ENCODE results near the gene CCDC188. TPM values are rescaled to one million over a fixed set of nuclear protein-coding genes. Genes with fewer than 3 reads are reported as not detected.

CCDC188 gene
- total and polyA plus RNA-seq, 2 donors (not counting 1 experiment from before 2014, with no cell fraction given): not detected

- ATAC-seq (ENCODE audit: low read depth) (no peak), DNase-seq (no peak)
- H3K27me3 ChIP-seq (replicated peaks in 1 of 4; ENCODE audit: control extremely low read depth in 1 of 4, control insufficient read depth in 3 of 4, insufficient read depth in 4 of 4, low read length in 3 of 4): no peaks in the 10 kb centered on the region
- no peak overlapping the region for H2AFZ ChIP-seq (ENCODE audit: insufficient read depth, low read depth, low read length, poor library complexity, severe bottlenecking)
- H3K9me3 ChIP-seq (ENCODE audit: control extremely low read depth in 1 of 3, control insufficient read depth in 2 of 3, insufficient read depth in 1 of 3, low read length in 2 of 3): no peaks in the 10 kb centered on the region
- intact Hi-C loops (cut with micrococcal nuclease): no loop called here
- H3K4me2 ChIP-seq (replicated peaks; ENCODE audit: low read depth, low read length, poor library complexity, severe bottlenecking): no peak overlapping the region
- no peak overlapping the region for H3K4me3 ChIP-seq (ENCODE audit: control extremely low read depth in 1 of 5, extremely low read depth in 1 of 5, insufficient read depth in 1 of 5, low read depth in 2 of 5, low read length in 4 of 5)
- no peaks in the 10 kb centered on the region for H3K79me2 ChIP-seq (ENCODE audit: control insufficient read depth, insufficient read depth, low read length)
- H3K9me3 Mint-ChIP-seq (ENCODE audit: insufficient read depth): no peaks in the 10 kb centered on the region
- no peak overlapping the region for H3K9ac ChIP-seq (ENCODE audit: low read length)
- H3K27ac Mint-ChIP-seq: no peak overlapping the region
- no peaks in the 10 kb centered on the region for H3K4me1 ChIP-seq (ENCODE audit: control insufficient read depth in 2 of 2, insufficient read depth in 2 of 2, low read length in 2 of 2)
- no peaks in the 10 kb centered on the region for H3K27me3 Mint-ChIP-seq
- ChIA-PET POLR2A (no interaction called here), CTCF (no interaction called here)
- no peak overlapping the region for H3K27ac ChIP-seq (ENCODE audit: low read length in 2 of 2)
- WGBS (ENCODE audit: insufficient coverage): 94% methylated on average over 8 of the region's 10 CpGs
- H3K4me1 Mint-ChIP-seq: no peaks in the 10 kb centered on the region
- no peak overlapping the region for H3K4me3 Mint-ChIP-seq
- no peaks in the 10 kb centered on the region for H4K20me1 ChIP-seq (ENCODE audit: control insufficient read depth, insufficient read depth, low read length, poor library complexity, severe bottlenecking)
- no peak for TF ChIP-seq EZH2 (IDR thresholded peaks at IDR 0.05; ENCODE audit: borderline replicate concordance, insufficient read depth, low read depth, low read length, poor library complexity, severe bottlenecking)
- no peak for TF ChIP-seq CTCF (IDR thresholded peaks at IDR 0.05)
- H3K36me3 ChIP-seq (replicated peaks in 1 of 2; ENCODE audit: control extremely low read depth in 1 of 2, control insufficient read depth in 1 of 2, extremely low read depth in 1 of 2, insufficient read depth in 2 of 2, low read length in 1 of 2): no peaks in the 10 kb centered on the region
Observed at GRCh38 chr22:20178915-20179227, 28.0 kb upstream of the CCDC188 start.

GRCh38 chr22:20178075-20178914 lies 27.4 kb upstream of the CCDC188 start:
- no peaks in the 10 kb centered on the region for H3K27me3 ChIP-seq (replicated peaks in 1 of 4; ENCODE audit: control extremely low read depth in 1 of 4, control insufficient read depth in 3 of 4, insufficient read depth in 4 of 4, low read length in 3 of 4)
- CTCF ChIA-PET: no interaction called here
- no peak for TF ChIP-seq EZH2 (IDR thresholded peaks at IDR 0.05; ENCODE audit: borderline replicate concordance, insufficient read depth, low read depth, low read length, poor library complexity, severe bottlenecking)
- no peak for TF ChIP-seq CTCF (IDR thresholded peaks at IDR 0.05)
- H3K36me3 ChIP-seq (replicated peaks in 1 of 2; ENCODE audit: control extremely low read depth in 1 of 2, control insufficient read depth in 1 of 2, extremely low read depth in 1 of 2, insufficient read depth in 2 of 2, low read length in 1 of 2): no peaks in the 10 kb centered on the region
- WGBS (ENCODE audit: insufficient coverage): 69% methylated on average over 28 of the region's 29 CpGs
- Mint-ChIP-seq H3K27me3 (no peaks in the 10 kb centered on the region), H3K27ac (no peak overlapping the region), H3K4me1 (no peaks in the 10 kb centered on the region), H3K9me3 (ENCODE audit: insufficient read depth) (no peaks in the 10 kb centered on the region), H3K4me3 (no peak overlapping the region)
- no peak overlapping the region for H3K4me2 ChIP-seq (replicated peaks; ENCODE audit: low read depth, low read length, poor library complexity, severe bottlenecking)
- no peaks in the 10 kb centered on the region for H3K9me3 ChIP-seq (ENCODE audit: control extremely low read depth in 1 of 3, control insufficient read depth in 2 of 3, insufficient read depth in 1 of 3, low read length in 2 of 3)
- H3K27ac ChIP-seq (ENCODE audit: low read length in 2 of 2): no peak overlapping the region
- no peak overlapping the region for H3K9ac ChIP-seq (ENCODE audit: low read length)
- intact Hi-C loops (cut with micrococcal nuclease): no loop called here
- H4K20me1 ChIP-seq (ENCODE audit: control insufficient read depth, insufficient read depth, low read length, poor library complexity, severe bottlenecking): no peaks in the 10 kb centered on the region
- ATAC-seq (ENCODE audit: low read depth) (no peak), DNase-seq (no peak)
- no peak overlapping the region for H2AFZ ChIP-seq (ENCODE audit: insufficient read depth, low read depth, low read length, poor library complexity, severe bottlenecking)
- no peaks in the 10 kb centered on the region for H3K4me1 ChIP-seq (ENCODE audit: control insufficient read depth in 2 of 2, insufficient read depth in 2 of 2, low read length in 2 of 2)
- no peak overlapping the region for H3K4me3 ChIP-seq (ENCODE audit: control extremely low read depth in 1 of 5, extremely low read depth in 1 of 5, insufficient read depth in 1 of 5, low read depth in 2 of 5, low read length in 4 of 5)
- POLR2A ChIA-PET: no interaction called here
- H3K79me2 ChIP-seq (ENCODE audit: control insufficient read depth, insufficient read depth, low read length): no peaks in the 10 kb centered on the region
